ENCODE data around the gene CLEC20A. TPM values are rescaled to one million over a fixed set of nuclear protein-coding genes. Genes with fewer than 3 reads are reported as not detected.
"Not testable (repeated sequence)": the region's sequence is repeated elsewhere in the genome, so short reads cannot be mapped to it uniquely, and the experiment has no call there.

CLEC20A gene
- total and polyA plus RNA-seq, 2 donors, result 0.23 to 0.48 TPM

- Histone ChIP-seq H3K36me3 (ENCODE audit: insufficient read depth) (no peaks in the 10 kb centered on the region), H3K4me3 (ENCODE audit: low read depth, low read length) (no peak overlapping the region), H3K4me1 (ENCODE audit: insufficient read depth) (no peaks in the 10 kb centered on the region), H3K27ac (ENCODE audit: low read depth) (no peak overlapping the region)
- no peak for DNase-seq (ENCODE audit: extremely low spot score)
- WGBS, result 96% methylated on average over 4 of the region's 4 CpGs
Observed at GRCh38 chr1:178516110-178516509, 19.3 kb upstream of the CLEC20A start.

GRCh38 chr1:178513278-178513983, 16.7 kb upstream of the CLEC20A start:
- Histone ChIP-seq H3K4me1 (ENCODE audit: insufficient read depth) (no peaks in the 10 kb centered on the region), H3K36me3 (ENCODE audit: insufficient read depth) (no peaks in the 10 kb centered on the region), H3K27ac (ENCODE audit: low read depth) (no peak overlapping the region), H3K4me3 (ENCODE audit: low read depth, low read length) (no peak overlapping the region)
- DNase-seq (ENCODE audit: extremely low spot score), result no peak
- WGBS, result 32% methylated on average over 14 of the region's 14 CpGs

GRCh38 chr1:178512566-178513277, 16.0 kb upstream of the CLEC20A start, which contains the start of gene TEX35:
TEX35 (plus strand) TSS chr1:178513109; CDS start chr1:178513189, 80 bp downstream.
- Histone ChIP-seq H3K4me3 (ENCODE audit: low read depth, low read length) (no peak within 1 kb of the TSS), H3K4me1 (ENCODE audit: insufficient read depth) (no peaks in the 10 kb centered on the region), H3K36me3 (ENCODE audit: insufficient read depth) (no peaks in the 10 kb centered on the region), H3K27ac (ENCODE audit: low read depth) (no peak within 1 kb of the TSS)
- 97% methylated on average over 19 of the region's 19 CpGs for WGBS
- DNase-seq (ENCODE audit: extremely low spot score), result no peak

DNA sequence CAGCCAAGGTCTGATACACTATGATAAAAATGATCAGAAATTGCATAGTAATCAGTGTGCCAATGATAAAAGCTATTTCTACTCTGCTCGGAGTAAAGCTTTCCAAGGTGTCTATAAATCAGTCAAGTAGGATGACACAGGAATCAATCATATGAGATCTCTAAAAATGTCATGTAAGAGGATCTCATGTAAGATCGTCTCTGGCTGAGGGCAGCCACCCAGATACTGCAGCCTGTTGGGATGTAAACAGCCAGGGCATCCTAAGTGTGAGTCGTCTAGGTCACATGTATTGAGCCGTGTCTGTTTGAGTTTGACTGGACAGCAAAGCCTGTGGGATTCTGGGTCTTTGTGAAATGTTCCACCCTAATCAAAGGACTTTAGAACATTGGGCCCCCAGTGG, 13.4 kb upstream of the CLEC20A start:
- DNase-seq (ENCODE audit: extremely low spot score), result no peak
- no peak overlapping the region for H3K27ac ChIP-seq (ENCODE audit: low read depth)
- WGBS, result 85% methylated on average over 4 of the region's 4 CpGs
- no peak overlapping the region for H3K4me3 ChIP-seq (ENCODE audit: low read depth, low read length)
- H3K36me3 ChIP-seq (ENCODE audit: insufficient read depth), result no peaks in the 10 kb centered on the region
- H3K4me1 ChIP-seq (ENCODE audit: insufficient read depth), result no peaks in the 10 kb centered on the region

- no peaks in the 10 kb centered on the region for H3K36me3 ChIP-seq (ENCODE audit: insufficient read depth)
Observed at GRCh38 chr1:178509414-178510007, 12.7 kb upstream of the CLEC20A start.

DNA sequence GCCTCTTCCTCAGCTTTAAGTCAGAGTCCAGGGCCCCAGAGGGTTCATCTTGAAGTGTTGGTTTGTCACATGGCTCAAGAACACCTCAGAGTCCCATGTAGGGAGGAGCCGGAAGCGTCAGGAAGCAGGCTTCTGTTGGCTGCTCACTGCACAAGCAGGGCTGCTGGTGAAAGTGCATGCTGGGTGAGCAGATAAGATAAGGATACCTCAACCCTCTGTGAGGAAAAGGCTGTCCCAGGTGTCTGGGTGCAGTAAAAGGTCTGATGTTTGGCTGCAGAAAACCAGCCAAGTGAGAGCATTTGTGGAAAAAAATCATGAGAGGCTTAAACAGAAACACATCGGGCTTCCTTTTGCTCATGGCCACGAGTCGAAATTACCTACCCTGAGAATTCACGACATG, 9.9 kb upstream of the CLEC20A start:
- H3K4me1 ChIP-seq (ENCODE audit: insufficient read depth), result no peaks in the 10 kb centered on the region
- no peak overlapping the region for H3K27ac ChIP-seq (ENCODE audit: low read depth)
- H3K4me3 ChIP-seq (ENCODE audit: low read depth, low read length), result no peak overlapping the region
- WGBS, result 87% methylated on average over 6 of the region's 6 CpGs
- no peaks in the 10 kb centered on the region for H3K36me3 ChIP-seq (ENCODE audit: insufficient read depth)
- DNase-seq (ENCODE audit: extremely low spot score), result no peak

More at GRCh38 chr1:178509414-178510007, 12.7 kb upstream of the CLEC20A start:
- DNase-seq (ENCODE audit: extremely low spot score), result no peak
- 74% methylated on average over 5 of the region's 5 CpGs for WGBS
- Histone ChIP-seq H3K4me1 (ENCODE audit: insufficient read depth) (no peaks in the 10 kb centered on the region), H3K27ac (ENCODE audit: low read depth) (no peak overlapping the region), H3K4me3 (ENCODE audit: low read depth, low read length) (no peak overlapping the region)

- DNase-seq (ENCODE audit: extremely low spot score), result no peak
- no peaks in the 10 kb centered on the region for H3K36me3 ChIP-seq (ENCODE audit: insufficient read depth)
- no peaks in the 10 kb centered on the region for H3K4me1 ChIP-seq (ENCODE audit: insufficient read depth)
- WGBS, result 93% methylated on average over 6 of the region's 6 CpGs
- no peak overlapping the region for H3K27ac ChIP-seq (ENCODE audit: low read depth)
- no peak overlapping the region for H3K4me3 ChIP-seq (ENCODE audit: low read depth, low read length)
Observed at GRCh38 chr1:178506177-178506576, 9.4 kb upstream of the CLEC20A start.

GRCh38 chr1:178504286-178504685, 7.5 kb upstream of the CLEC20A start:
- H3K4me1 ChIP-seq (ENCODE audit: insufficient read depth), result no peaks in the 10 kb centered on the region
- no peak for DNase-seq (ENCODE audit: extremely low spot score)
- H3K36me3 ChIP-seq (ENCODE audit: insufficient read depth), result no peaks in the 10 kb centered on the region
- no peak overlapping the region for H3K27ac ChIP-seq (ENCODE audit: low read depth)
- WGBS, result 89% methylated on average over 4 of the region's 4 CpGs
- no peak overlapping the region for H3K4me3 ChIP-seq (ENCODE audit: low read depth, low read length)

GRCh38 chr1:178503849-178504248, 7.1 kb upstream of the CLEC20A start:
- H3K4me3 ChIP-seq (ENCODE audit: low read depth, low read length), result no peak overlapping the region
- no peaks in the 10 kb centered on the region for H3K4me1 ChIP-seq (ENCODE audit: insufficient read depth)
- WGBS, result 81% methylated on average over 6 of the region's 6 CpGs
- DNase-seq (ENCODE audit: extremely low spot score), result no peak
- H3K36me3 ChIP-seq (ENCODE audit: insufficient read depth), result no peaks in the 10 kb centered on the region
- no peak overlapping the region for H3K27ac ChIP-seq (ENCODE audit: low read depth)

- H3K36me3 ChIP-seq (ENCODE audit: insufficient read depth); DNase-seq (ENCODE audit: extremely low spot score); H3K4me3 ChIP-seq (ENCODE audit: low read depth, low read length); H3K4me1 ChIP-seq (ENCODE audit: insufficient read depth); H3K27ac ChIP-seq (ENCODE audit: low read depth): not testable (repeated sequence)
- 96% methylated on average over 14 of the region's 14 CpGs for WGBS
Observed at GRCh38 chr1:178503316-178503715, 6.6 kb upstream of the CLEC20A start.

DNA sequence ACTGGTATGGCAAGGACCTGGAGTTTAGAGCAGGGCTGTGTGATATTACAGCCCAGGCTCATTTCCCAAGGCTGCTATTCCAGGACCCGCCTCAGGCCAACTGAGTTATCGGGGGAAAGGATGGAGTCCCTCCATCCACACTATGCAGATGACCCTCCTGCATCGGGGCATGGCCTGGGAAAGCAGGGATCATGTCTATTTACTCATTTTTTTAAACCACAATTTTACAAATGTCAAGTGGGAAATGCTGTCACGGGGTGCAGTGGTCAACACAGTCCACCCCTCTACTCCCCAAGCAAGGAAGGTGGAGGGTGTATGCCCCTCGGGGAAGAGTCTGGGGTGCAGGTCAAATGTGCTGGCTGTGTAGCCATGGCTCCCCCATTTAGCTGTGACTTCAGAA, 6.1 kb upstream of the CLEC20A start:
- H3K27ac ChIP-seq (ENCODE audit: low read depth), result no peak overlapping the region
- no peaks in the 10 kb centered on the region for H3K4me1 ChIP-seq (ENCODE audit: insufficient read depth)
- DNase-seq (ENCODE audit: extremely low spot score), result no peak
- 93% methylated on average over 5 of the region's 5 CpGs for WGBS
- no peak overlapping the region for H3K4me3 ChIP-seq (ENCODE audit: low read depth, low read length)
- H3K36me3 ChIP-seq (ENCODE audit: insufficient read depth), result no peaks in the 10 kb centered on the region

GRCh38 chr1:178502330-178502714, 5.6 kb upstream of the CLEC20A start:
- Histone ChIP-seq H3K4me1 (ENCODE audit: insufficient read depth) (no peaks in the 10 kb centered on the region), H3K27ac (ENCODE audit: low read depth) (no peak overlapping the region), H3K4me3 (ENCODE audit: low read depth, low read length) (no peak overlapping the region), H3K36me3 (ENCODE audit: insufficient read depth) (no peaks in the 10 kb centered on the region)
- WGBS, result 90% methylated on average over 3 of the region's 3 CpGs
- DNase-seq (ENCODE audit: extremely low spot score), result no peak

GRCh38 chr1:178501705-178502329, 5.1 kb upstream of the CLEC20A start:
- Histone ChIP-seq H3K36me3 (ENCODE audit: insufficient read depth) (no peaks in the 10 kb centered on the region), H3K4me1 (ENCODE audit: insufficient read depth) (no peaks in the 10 kb centered on the region), H3K27ac (ENCODE audit: low read depth) (no peak overlapping the region), H3K4me3 (ENCODE audit: low read depth, low read length) (no peak overlapping the region)
- DNase-seq (ENCODE audit: extremely low spot score), result no peak
- WGBS, result 35% methylated on average over 5 of the region's 5 CpGs

Data from urinary bladder (tissue), 4 donors.